ENCODE data around the gene SARS2. TPM values are rescaled to one million over a fixed set of nuclear protein-coding genes. Genes with fewer than 3 reads are reported as not detected.
"Not testable (repeated sequence)": the region's sequence is repeated elsewhere in the genome, so short reads cannot be mapped to it uniquely, and the experiment has no call there.

Gene SARS2
- total RNA-seq, 1 donor from 2014 or later, result 1.4 TPM

- TF ChIP-seq CTCF (IDR thresholded peaks at IDR 0.05), result no peak
- no peak overlapping the region for H3K27ac ChIP-seq
- peaks cover 36 to 51% of the 10 kb centered on the region in 2 donors for H3K36me3 ChIP-seq
- H3K4me3 ChIP-seq, result no peak overlapping the region
- H3K27me3 ChIP-seq, result no peaks in the 10 kb centered on the region
- H3K9me3 ChIP-seq, result no peaks in the 10 kb centered on the region
- H3K4me1 ChIP-seq, result no peaks in the 10 kb centered on the region
- no peak for DNase-seq (ENCODE audit: low spot score in 2 of 2)
- intact Hi-C loops (cut with DNase I), result loop anchor here (10.0 kb wide), 1 partner anchor 346 kb away; no protein-coding TSS in a partner anchor
Measured at GRCh38 chr19:38890686-38891085, 39.9 kb downstream of the SARS2 start.

- no peak overlapping the region for H3K4me3 ChIP-seq
- H3K27ac ChIP-seq, result no peak overlapping the region
- H3K36me3 ChIP-seq, result peaks cover 36 to 51% of the 10 kb centered on the region in 2 donors
- no peaks in the 10 kb centered on the region for H3K9me3 ChIP-seq
- H3K27me3 ChIP-seq, result no peaks in the 10 kb centered on the region
- H3K4me1 ChIP-seq, result no peaks in the 10 kb centered on the region
- TF ChIP-seq CTCF (IDR thresholded peaks at IDR 0.05), result no peak
- intact Hi-C loops (cut with DNase I), result loop anchor here (10.0 kb wide), 1 partner anchor 345 kb away; no protein-coding TSS in a partner anchor
- DNase-seq (ENCODE audit: low spot score in 2 of 2), result no peak
Measured at GRCh38 chr19:38889803-38890202, 40.8 kb downstream of the SARS2 start.

- H3K27ac ChIP-seq, result no peak overlapping the region
- intact Hi-C loops (cut with DNase I), result no loop called here
- no peak for TF ChIP-seq CTCF (IDR thresholded peaks at IDR 0.05)
- DNase-seq (ENCODE audit: low spot score in 2 of 2), result no peak
- H3K36me3 ChIP-seq, result peaks cover 36 to 51% of the 10 kb centered on the region in 2 donors
- H3K4me1 ChIP-seq, result no peaks in the 10 kb centered on the region
- no peaks in the 10 kb centered on the region for H3K9me3 ChIP-seq
- H3K4me3 ChIP-seq, result no peak overlapping the region
- no peaks in the 10 kb centered on the region for H3K27me3 ChIP-seq
Measured at GRCh38 chr19:38888876-38889275, 41.7 kb downstream of the SARS2 start.

- H3K36me3 ChIP-seq, result peaks cover 45 to 55% of the 10 kb centered on the region in 2 donors
- DNase-seq (ENCODE audit: low spot score in 2 of 2); H3K9me3 ChIP-seq; H3K27ac ChIP-seq; H3K27me3 ChIP-seq; H3K4me1 ChIP-seq; intact Hi-C loops (cut with DNase I); H3K4me3 ChIP-seq: not testable (repeated sequence)
Measured at GRCh38 chr19:38884691-38885090, 45.9 kb downstream of the SARS2 start.

- H3K4me3 ChIP-seq, result no peak overlapping the region
- H3K27me3 ChIP-seq, result no peaks in the 10 kb centered on the region
- DNase-seq (ENCODE audit: low spot score in 2 of 2), result no peak
- TF ChIP-seq CTCF (IDR thresholded peaks at IDR 0.05), result no peak
- H3K9me3 ChIP-seq, result no peaks in the 10 kb centered on the region
- H3K4me1 ChIP-seq, result no peaks in the 10 kb centered on the region
- no peak overlapping the region for H3K27ac ChIP-seq
- intact Hi-C loops (cut with DNase I), result no loop called here
- H3K36me3 ChIP-seq, result peaks cover 33 to 45% of the 10 kb centered on the region in 2 donors
Measured at GRCh38 chr19:38883286-38883685, 47.3 kb downstream of the SARS2 start.

GRCh38 chr19:38880882-38881609 is 49.5 kb downstream of the SARS2 start:
- intact Hi-C loops (cut with DNase I), result no loop called here
- Histone ChIP-seq H3K4me3 (no peak overlapping the region), H3K36me3 (peaks cover 27 to 37% of the 10 kb centered on the region in 2 donors), H3K4me1 (no peaks in the 10 kb centered on the region), H3K27ac (no peak overlapping the region), H3K27me3 (no peaks in the 10 kb centered on the region), H3K9me3 (no peaks in the 10 kb centered on the region)
- no peak for DNase-seq (ENCODE audit: low spot score in 2 of 2)
- no peak for TF ChIP-seq CTCF (IDR thresholded peaks at IDR 0.05)
